GM23248 (cell line): ENCODE results near the gene STT3A. TPM values are rescaled to one million over a fixed set of nuclear protein-coding genes. Genes with fewer than 3 reads are reported as not detected.

Source experiments
- DNase-seq: peaks from one replicate; pipeline ENCODE4 v3.0.0-alpha.2; 2015
- H2AFZ ChIP-seq: fragments of 200-600 bp; sonication (generic); 2 replicates; pipeline ENCODE4 v1.6.1; 2016; ENCODE audit warnings: antibody characterized with exemption
- H3F3A ChIP-seq: fragments of 200-600 bp; sonication (generic); 2 replicates; pipeline ENCODE4 v1.6.1; 2016; ENCODE audit warnings: mild to moderate bottlenecking, antibody characterized with exemption, mixed run types; ENCODE audit not compliant: insufficient read depth
- H3K27ac ChIP-seq: fragments of 200-600 bp; sonication (generic); 2 replicates; pipeline ENCODE4 v1.5.1; 2016; ENCODE audit warnings: mild to moderate bottlenecking
- H3K27me3 ChIP-seq: fragments of 200-600 bp; sonication (generic); replicated peaks from 2 replicates; pipeline ENCODE4 v1.6.1; 2016; ENCODE audit warnings: mild to moderate bottlenecking; ENCODE audit not compliant: insufficient read depth
- H3K36me3 ChIP-seq: fragments of 200-600 bp; sonication (generic); 2 replicates; pipeline ENCODE4 v1.6.1; 2016; ENCODE audit warnings: low read depth, mild to moderate bottlenecking
- H3K4me1 ChIP-seq: fragments of 200-600 bp; sonication (generic); 2 replicates; pipeline ENCODE4 v1.6.1; 2016; ENCODE audit warnings: mild to moderate bottlenecking; ENCODE audit not compliant: insufficient read depth
- H3K4me2 ChIP-seq: fragments of 200-600 bp; sonication (generic); one replicate; pipeline ENCODE4 v1.6.1; 2016; ENCODE audit warnings: mild to moderate bottlenecking; ENCODE audit not compliant: unreplicated experiment
- H3K4me3 ChIP-seq: fragments of 200-600 bp; sonication (generic); 2 replicates; pipeline ENCODE4 v1.5.1; 2016; ENCODE audit warnings: mild to moderate bottlenecking
- H3K79me2 ChIP-seq: fragments of 200-600 bp; sonication (generic); 2 replicates; pipeline ENCODE4 v1.6.1; 2016; ENCODE audit warnings: mild to moderate bottlenecking; ENCODE audit not compliant: insufficient read depth
- H3K9ac ChIP-seq: fragments of 200-600 bp; sonication (generic); 2 replicates; pipeline ENCODE4 v1.6.1; 2016; ENCODE audit warnings: mild to moderate bottlenecking
- H3K9me2 ChIP-seq: fragments of 200-600 bp; sonication (generic); 2 replicates; pipeline ENCODE4 v1.6.1; 2016; ENCODE audit warnings: mixed run types, mild to moderate bottlenecking, moderate library complexity; ENCODE audit not compliant: insufficient read depth
- H3K9me3 ChIP-seq: fragments of 200-600 bp; sonication (generic); one replicate; pipeline ENCODE4 v1.6.1; 2017; ENCODE audit warnings: low read depth
- H4K20me1 ChIP-seq: fragments of 200-600 bp; sonication (generic); 2 replicates; pipeline ENCODE4 v1.6.0; 2016; ENCODE audit not compliant: insufficient read depth
- EZH2 ChIP-seq: fragments of 200-600 bp; sonication (generic); IDR thresholded peaks from 2 replicates; pipeline ENCODE4 v1.6.1; 2018; ENCODE audit warnings: antibody characterized with exemption, mild to moderate bottlenecking; ENCODE audit not compliant: insufficient read depth, poor library complexity, severe bottlenecking
- EZH2phosphoT487 ChIP-seq: fragments of 200-600 bp; sonication (generic); IDR thresholded peaks from 2 replicates; pipeline ENCODE4 v1.6.1; 2018; ENCODE audit warnings: antibody characterized with exemption, moderate library complexity, mild to moderate bottlenecking, low read depth; ENCODE audit not compliant: insufficient read depth
- WGBS, 2 experiments: methylation state at CpG; one replicate each; pipeline ENCODE4 v1.1.6; 2015 to 2017; ENCODE audit warnings: low lambda C conversion rate in 2 of 2, low coverage in 1 of 2; ENCODE audit errors: missing lambda C conversion rate in 2 of 2; 5-methylcytosine and 5-hydroxymethylcytosine counted together
- in situ Hi-C: fragments of 300-500 bp; cut with MboI; formaldehyde crosslinking; loops from 2 replicates; pipeline ENCODE4 v1.15.0; 2020
- polyA plus RNA-seq: library from polyadenylated mRNA; unstranded; fragments of >200 nt; fragmentation: Nextera tagmentation; extraction: Ambion mirVana; gene quantifications from 2 replicates; pipeline ENCODE4 v1.2.1, GENCODE V29; 2016
- total RNA-seq: library from RNA; depleted of rRNA; stranded (reverse); fragments of >200 nt; shearing (Covaris generic); gene quantifications from 2 replicates; pipeline ENCODE4 v1.2.3, GENCODE V29; 2014

STT3A gene
- total and polyA plus RNA-seq, 2 experiments from 2014 or later, result 245 to 289 TPM

GRCh38 chr11:125588505-125588904 is 4.1 kb upstream of the STT3A start:
- H3K4me2 ChIP-seq, result no peak overlapping the region
- peaks cover 6% of the 10 kb centered on the region for H3K4me1 ChIP-seq
- no peaks in the 10 kb centered on the region for H3K9me2 ChIP-seq
- WGBS, 2 experiments, result 76 to 81% methylated on average over 3 of the region's 3 CpGs
- in situ Hi-C loops, result no loop called here
- H3K27me3 ChIP-seq, result no peaks in the 10 kb centered on the region
- DNase-seq, result no peak
- TF ChIP-seq EZH2, result no peak
- TF ChIP-seq EZH2phosphoT487, result no peak
- H3K27ac ChIP-seq, result no peak overlapping the region
- H3F3A ChIP-seq, result peaks cover 21% of the 10 kb centered on the region
- no peak overlapping the region for H3K4me3 ChIP-seq
- H4K20me1 ChIP-seq, result no peaks in the 10 kb centered on the region
- H3K36me3 ChIP-seq, result peaks cover 4% of the 10 kb centered on the region; the same call in 1 of the 2 replicates
- no peak overlapping the region for H2AFZ ChIP-seq
- H3K9ac ChIP-seq, result no peak overlapping the region
- H3K79me2 ChIP-seq, result peaks cover 20% of the 10 kb centered on the region
- H3K9me3 ChIP-seq, result no peaks in the 10 kb centered on the region

DNA sequence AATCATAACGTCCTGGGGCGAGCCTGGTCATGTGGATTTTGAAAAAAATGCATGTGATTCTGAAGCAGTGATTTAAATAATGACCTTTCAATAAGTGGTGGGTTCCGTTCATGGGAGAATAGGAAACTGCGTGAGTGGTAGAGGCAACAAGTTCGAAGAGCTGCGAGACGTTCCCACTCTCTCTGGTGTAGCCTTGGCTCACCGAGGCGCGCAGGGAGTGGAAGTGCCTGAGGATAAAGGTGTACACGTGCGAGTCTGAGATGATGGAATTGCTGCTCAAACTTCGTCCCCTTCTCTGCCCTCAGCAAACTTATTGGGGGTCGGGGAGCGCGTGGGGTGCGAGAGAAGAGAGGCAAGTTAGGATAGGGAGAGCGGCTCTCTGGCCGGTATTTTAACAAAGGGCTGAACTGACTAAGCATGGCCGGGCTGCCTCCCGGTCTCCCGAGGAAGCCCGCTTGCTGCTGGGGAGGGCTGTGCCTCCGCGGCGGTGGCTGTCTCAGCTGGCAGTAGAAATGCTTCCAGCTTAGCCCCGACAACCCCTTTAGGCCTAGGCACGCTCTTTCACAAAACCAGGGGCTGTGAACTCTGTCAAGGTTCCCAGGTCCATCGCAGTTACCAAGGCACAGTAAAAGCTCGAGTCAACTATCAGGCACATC is 875 bp upstream of the STT3A start:
- Histone ChIP-seq H3K4me2 (peak overlapping the region; percentile 88), H3K79me2 (peaks cover 52% of the 10 kb centered on the region), H3K4me3 (peak overlapping the region; percentile 86), H3K36me3 (0 out of 2 replicates have a peak, but pooled peaks cover 4% of the 10 kb centered on the region), H3K9me2 (no peaks in the 10 kb centered on the region), H3K9me3 (no peaks in the 10 kb centered on the region), H2AFZ (peak overlapping the region; percentile 93), H3K27me3 (no peaks in the 10 kb centered on the region), H4K20me1 (no peaks in the 10 kb centered on the region), H3K27ac (peak overlapping the region; percentile 98), H3F3A (peaks cover 19% of the 10 kb centered on the region), H3K4me1 (peaks cover 15% of the 10 kb centered on the region), H3K9ac (peak overlapping the region; percentile 96)
- no peak for TF ChIP-seq EZH2
- no peak for TF ChIP-seq EZH2phosphoT487
- 3 to 4% methylated on average over 30 of the region's 30 CpGs for WGBS, 2 experiments
- in situ Hi-C loops, result no loop called here
- DNase-seq, result peak; percentile 75

DNA sequence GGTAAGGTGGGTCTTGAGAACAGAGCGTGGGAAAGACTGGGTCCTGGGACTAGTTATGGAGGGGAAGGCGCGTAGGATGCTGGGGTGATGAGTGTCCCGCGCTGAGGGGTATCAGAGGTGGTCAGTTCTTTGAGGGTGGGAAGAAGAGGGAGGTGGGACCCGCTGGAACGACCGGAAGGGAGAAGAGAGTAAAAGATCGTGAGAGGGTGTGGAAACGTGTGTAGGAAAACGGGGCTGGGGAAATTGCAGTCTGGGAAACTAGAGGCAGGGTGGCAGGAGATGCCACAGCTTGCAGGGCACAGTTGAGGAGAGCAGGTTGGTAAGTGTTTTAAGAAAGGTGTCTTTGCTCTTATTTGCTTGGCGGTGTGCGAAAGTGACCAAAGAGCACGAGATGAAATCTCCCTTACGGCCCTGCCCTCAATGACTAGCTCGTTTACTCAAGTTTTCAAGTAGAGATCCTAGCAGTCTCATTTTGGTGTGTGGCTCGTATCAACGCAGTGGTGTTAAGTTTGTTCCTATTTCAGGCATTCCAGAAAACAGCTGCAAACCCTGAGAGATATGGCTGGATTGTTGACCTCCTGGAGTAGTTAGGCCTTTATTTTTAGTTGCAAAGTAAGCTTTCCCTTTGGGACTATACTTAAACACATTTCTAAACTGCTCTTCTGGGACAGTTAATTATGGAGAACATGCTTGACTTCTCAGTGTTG is 615 bp downstream of the STT3A start:
- peak overlapping the region; percentile 88 for H3K27ac ChIP-seq
- H4K20me1 ChIP-seq, result no peaks in the 10 kb centered on the region
- H3K4me1 ChIP-seq, result peaks cover 15% of the 10 kb centered on the region
- H3K9me2 ChIP-seq, result no peaks in the 10 kb centered on the region
- peak overlapping the region; percentile 95 for H3K9ac ChIP-seq
- H3F3A ChIP-seq, result peaks cover 25% of the 10 kb centered on the region
- H3K4me3 ChIP-seq, result peak overlapping the region; percentile 89
- in situ Hi-C loops, result no loop called here
- WGBS, 2 experiments, result 0 to 2% methylated on average over 15 to 18 of the region's 18 CpGs
- peak; percentile 70 for DNase-seq
- no peaks in the 10 kb centered on the region for H3K9me3 ChIP-seq
- peak overlapping the region; percentile 81 for H2AFZ ChIP-seq
- TF ChIP-seq EZH2, result no peak
- no peak for TF ChIP-seq EZH2phosphoT487
- H3K27me3 ChIP-seq, result no peaks in the 10 kb centered on the region
- H3K36me3 ChIP-seq, result peaks cover 17% of the 10 kb centered on the region
- H3K79me2 ChIP-seq, result peaks cover 67% of the 10 kb centered on the region
- peak overlapping the region; percentile 96 for H3K4me2 ChIP-seq

DNA sequence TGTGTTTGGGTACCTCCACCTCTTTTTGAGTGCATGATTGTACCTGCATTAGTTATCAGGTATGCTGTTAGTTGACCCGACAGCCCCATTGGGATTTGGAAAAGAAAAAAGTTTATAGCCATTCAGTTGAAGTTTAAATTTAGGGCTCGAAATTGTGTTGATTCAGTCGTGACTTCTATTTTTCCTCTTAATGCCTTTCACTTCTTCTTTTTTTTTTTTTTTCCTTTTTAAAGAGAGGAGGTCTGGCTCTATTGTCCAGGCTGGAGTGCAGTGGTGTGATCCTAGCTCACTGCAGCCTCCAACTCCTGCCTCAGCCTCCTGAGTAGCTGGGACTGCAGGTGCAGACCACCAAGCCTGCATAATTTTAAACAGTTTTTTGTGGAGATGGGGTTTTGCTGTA is 2.3 kb downstream of the STT3A start:
- Histone ChIP-seq H3K79me2 (peaks cover 79% of the 10 kb centered on the region), H3K9me3 (no peaks in the 10 kb centered on the region), H3K4me2 (no peak overlapping the region), H3K27me3 (no peaks in the 10 kb centered on the region), H2AFZ (no peak overlapping the region), H3K9me2 (no peaks in the 10 kb centered on the region), H3F3A (peaks cover 21% of the 10 kb centered on the region), H4K20me1 (no peaks in the 10 kb centered on the region), H3K36me3 (peaks cover 29% of the 10 kb centered on the region), H3K27ac (no peak overlapping the region), H3K4me3 (no peak overlapping the region), H3K9ac (no peak overlapping the region), H3K4me1 (peaks cover 15% of the 10 kb centered on the region)
- 87 to 90% methylated on average over 3 of the region's 3 CpGs for WGBS, 2 experiments
- TF ChIP-seq EZH2, result no peak
- TF ChIP-seq EZH2phosphoT487, result no peak
- DNase-seq, result no peak
- in situ Hi-C loops, result no loop called here
